Ishikawa (cell line): ENCODE measurements around the gene USP43.
A peak's percentile ranks its signal among the peaks of the same experiment; 100 is the strongest.

Experiments used
- CEBPB ChIP-seq: IDR thresholded peaks from 2 replicates; pipeline ENCODE4 v1.6.1; 2012
- CREB1 ChIP-seq: IDR thresholded peaks from 2 replicates; pipeline ENCODE4 v1.6.1; 2012; ENCODE audit warnings: low read depth
- EGR1 ChIP-seq: IDR thresholded peaks from 2 replicates; pipeline ENCODE4 v1.6.1; 2012
- EP300 ChIP-seq: IDR thresholded peaks from 2 replicates; pipeline ENCODE4 v1.6.1; 2012; ENCODE audit warnings: borderline replicate concordance
- FOXM1 ChIP-seq: IDR thresholded peaks from 2 replicates; pipeline ENCODE4 v1.6.1; 2012; ENCODE audit warnings: low read depth, borderline replicate concordance
- NFIC ChIP-seq: IDR thresholded peaks from 2 replicates; pipeline ENCODE4 v1.6.1; 2012
- RAD21 ChIP-seq: IDR thresholded peaks from 2 replicates; pipeline ENCODE4 v1.6.1; 2012; ENCODE audit warnings: low read depth
- TAF1 ChIP-seq: IDR thresholded peaks from 2 replicates; pipeline ENCODE4 v1.6.1; 2012; ENCODE audit warnings: low read depth, mild to moderate bottlenecking
- TCF12 ChIP-seq: IDR thresholded peaks from 2 replicates; pipeline ENCODE4 v1.6.1; 2012; ENCODE audit warnings: low read depth
- TEAD4 ChIP-seq: IDR thresholded peaks from 2 replicates; pipeline ENCODE4 v1.6.1; 2012
- YY1 ChIP-seq: IDR thresholded peaks from 2 replicates; pipeline ENCODE4 v1.6.1; 2012; ENCODE audit warnings: low read depth
- ZBTB7A ChIP-seq: IDR thresholded peaks from 2 replicates; pipeline ENCODE4 v1.6.1; 2012; ENCODE audit warnings: low read depth
- TF ChIP-seq, protein P1 (sequence below): IDR thresholded peaks from 2 replicates; pipeline ENCODE4 v1.6.1; 2012
- TF ChIP-seq, protein P2 (sequence below): IDR thresholded peaks from 2 replicates; pipeline ENCODE4 v1.6.1; 2012
- TF ChIP-seq, protein P3 (sequence below): IDR thresholded peaks from 2 replicates; pipeline ENCODE4 v1.6.1; 2012; ENCODE audit warnings: low read depth, mild to moderate bottlenecking

The USP43 gene

DNA sequence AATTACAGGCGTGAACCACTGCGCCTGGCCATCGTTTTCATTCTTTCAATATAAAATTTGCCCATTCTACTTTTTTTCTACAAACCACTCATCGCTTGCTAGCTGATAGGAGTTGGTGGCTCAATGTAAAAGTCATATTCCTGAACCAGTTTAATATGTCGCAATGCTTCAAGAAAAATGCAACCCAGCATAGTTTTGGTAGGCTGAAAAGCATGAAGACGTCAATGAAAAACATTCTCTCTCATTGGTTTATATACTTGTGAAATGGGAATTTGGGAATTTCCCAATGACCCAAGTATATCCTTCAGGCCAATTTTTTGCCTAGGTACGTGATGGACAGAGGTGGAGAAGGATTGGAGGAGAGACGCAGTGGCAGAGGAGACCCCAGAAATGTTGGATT, 26.9 kb downstream of the USP43 start:
- TF ChIP-seq EGR1 (no peak), TCF12 (no peak)

DNA sequence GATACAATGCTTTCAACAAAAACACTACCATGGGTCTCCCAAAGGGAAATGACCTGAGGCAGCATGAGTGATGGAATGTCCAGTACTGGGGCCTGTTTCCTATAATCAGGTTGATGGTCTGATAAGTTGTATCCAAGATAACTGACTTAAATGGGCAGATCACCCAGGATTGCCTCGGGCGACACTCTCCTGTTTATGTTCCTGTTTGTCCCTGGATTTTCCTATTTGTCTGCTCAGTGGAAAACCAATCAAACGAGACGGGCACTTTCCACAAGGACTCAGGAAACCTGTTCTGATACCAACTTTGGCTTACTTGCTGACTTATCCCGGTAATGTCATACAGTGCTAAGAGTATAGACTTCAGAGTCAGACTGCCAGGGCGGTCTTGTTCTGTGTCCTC, 27.4 kb downstream of the USP43 start:
- TF ChIP-seq YY1 (no peak), EP300 (no peak)
- TF ChIP-seq, protein P1, sequence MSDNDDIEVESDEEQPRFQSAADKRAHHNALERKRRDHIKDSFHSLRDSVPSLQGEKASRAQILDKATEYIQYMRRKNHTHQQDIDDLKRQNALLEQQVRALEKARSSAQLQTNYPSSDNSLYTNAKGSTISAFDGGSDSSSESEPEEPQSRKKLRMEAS, result no peak

DNA sequence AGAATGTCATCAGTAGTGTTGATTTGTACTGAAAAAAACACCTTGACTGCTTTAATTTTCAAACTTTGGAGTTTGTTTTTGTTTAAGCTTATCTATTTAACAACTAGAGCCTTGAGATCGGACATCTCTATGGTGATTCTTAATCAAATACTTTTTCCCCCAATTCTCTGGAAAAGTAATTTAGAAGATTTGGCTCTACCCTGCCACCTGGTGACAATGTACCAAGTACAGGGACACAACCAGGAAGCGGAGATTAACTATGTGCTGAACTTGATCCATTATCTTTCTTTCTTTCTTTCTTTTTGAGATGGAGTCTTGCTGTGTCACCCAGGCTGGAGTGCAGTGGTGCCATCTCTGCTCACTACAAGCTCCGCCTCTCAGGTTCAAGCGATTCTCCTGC, 30.8 kb downstream of the USP43 start:
- TF ChIP-seq RAD21 (peak; percentile 20; the same call in 1 of the 2 replicates), FOXM1 (no peak)

DNA sequence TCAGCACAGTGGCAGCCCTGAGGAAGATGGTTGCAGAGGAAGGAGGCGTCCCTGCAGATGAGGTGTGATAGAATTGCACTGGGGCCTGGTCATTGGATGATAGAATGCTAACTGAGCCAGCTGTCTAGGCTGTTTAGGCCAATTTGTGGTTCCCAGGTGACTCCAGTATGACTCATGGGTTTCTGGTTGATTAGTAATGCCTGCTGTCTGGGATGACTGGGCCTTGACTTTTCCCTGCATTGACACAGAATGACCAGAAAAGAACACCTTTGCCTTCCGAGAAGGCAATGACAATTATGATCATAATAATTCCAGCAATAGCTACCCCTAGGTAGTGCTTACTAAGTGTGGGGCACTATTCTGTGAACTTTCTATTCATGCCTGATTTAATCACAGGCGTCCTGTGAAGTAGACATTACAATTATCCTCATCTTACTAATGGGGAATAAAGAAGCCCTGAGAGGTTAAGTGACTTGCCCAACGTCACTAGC, 31.5 kb downstream of the USP43 start:
- no peak for TF ChIP-seq TEAD4
- TF ChIP-seq ZBTB7A, result no peak
- TF ChIP-seq TAF1, result no peak
- TF ChIP-seq EP300, result peak; percentile 14; the same call in 1 of the 2 replicates
- TF ChIP-seq YY1, result no peak
- TF ChIP-seq CREB1, result no peak
- TF ChIP-seq, protein P2, sequence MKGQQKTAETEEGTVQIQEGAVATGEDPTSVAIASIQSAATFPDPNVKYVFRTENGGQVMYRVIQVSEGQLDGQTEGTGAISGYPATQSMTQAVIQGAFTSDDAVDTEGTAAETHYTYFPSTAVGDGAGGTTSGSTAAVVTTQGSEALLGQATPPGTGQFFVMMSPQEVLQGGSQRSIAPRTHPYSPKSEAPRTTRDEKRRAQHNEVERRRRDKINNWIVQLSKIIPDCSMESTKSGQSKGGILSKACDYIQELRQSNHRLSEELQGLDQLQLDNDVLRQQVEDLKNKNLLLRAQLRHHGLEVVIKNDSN, result no peak
- TF ChIP-seq TCF12, result 0 out of 2 replicates have a peak, but pooled peaks have one; percentile 18
- no peak for TF ChIP-seq EGR1
- TF ChIP-seq, protein P3, sequence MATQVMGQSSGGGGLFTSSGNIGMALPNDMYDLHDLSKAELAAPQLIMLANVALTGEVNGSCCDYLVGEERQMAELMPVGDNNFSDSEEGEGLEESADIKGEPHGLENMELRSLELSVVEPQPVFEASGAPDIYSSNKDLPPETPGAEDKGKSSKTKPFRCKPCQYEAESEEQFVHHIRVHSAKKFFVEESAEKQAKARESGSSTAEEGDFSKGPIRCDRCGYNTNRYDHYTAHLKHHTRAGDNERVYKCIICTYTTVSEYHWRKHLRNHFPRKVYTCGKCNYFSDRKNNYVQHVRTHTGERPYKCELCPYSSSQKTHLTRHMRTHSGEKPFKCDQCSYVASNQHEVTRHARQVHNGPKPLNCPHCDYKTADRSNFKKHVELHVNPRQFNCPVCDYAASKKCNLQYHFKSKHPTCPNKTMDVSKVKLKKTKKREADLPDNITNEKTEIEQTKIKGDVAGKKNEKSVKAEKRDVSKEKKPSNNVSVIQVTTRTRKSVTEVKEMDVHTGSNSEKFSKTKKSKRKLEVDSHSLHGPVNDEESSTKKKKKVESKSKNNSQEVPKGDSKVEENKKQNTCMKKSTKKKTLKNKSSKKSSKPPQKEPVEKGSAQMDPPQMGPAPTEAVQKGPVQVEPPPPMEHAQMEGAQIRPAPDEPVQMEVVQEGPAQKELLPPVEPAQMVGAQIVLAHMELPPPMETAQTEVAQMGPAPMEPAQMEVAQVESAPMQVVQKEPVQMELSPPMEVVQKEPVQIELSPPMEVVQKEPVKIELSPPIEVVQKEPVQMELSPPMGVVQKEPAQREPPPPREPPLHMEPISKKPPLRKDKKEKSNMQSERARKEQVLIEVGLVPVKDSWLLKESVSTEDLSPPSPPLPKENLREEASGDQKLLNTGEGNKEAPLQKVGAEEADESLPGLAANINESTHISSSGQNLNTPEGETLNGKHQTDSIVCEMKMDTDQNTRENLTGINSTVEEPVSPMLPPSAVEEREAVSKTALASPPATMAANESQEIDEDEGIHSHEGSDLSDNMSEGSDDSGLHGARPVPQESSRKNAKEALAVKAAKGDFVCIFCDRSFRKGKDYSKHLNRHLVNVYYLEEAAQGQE, result no peak
- no peak for TF ChIP-seq FOXM1
- no peak for TF ChIP-seq NFIC
- TF ChIP-seq RAD21, result no peak
- TF ChIP-seq, protein P1, result 0 out of 2 replicates have a peak, but pooled peaks have one; percentile 24
- TF ChIP-seq CEBPB, result no peak

DNA sequence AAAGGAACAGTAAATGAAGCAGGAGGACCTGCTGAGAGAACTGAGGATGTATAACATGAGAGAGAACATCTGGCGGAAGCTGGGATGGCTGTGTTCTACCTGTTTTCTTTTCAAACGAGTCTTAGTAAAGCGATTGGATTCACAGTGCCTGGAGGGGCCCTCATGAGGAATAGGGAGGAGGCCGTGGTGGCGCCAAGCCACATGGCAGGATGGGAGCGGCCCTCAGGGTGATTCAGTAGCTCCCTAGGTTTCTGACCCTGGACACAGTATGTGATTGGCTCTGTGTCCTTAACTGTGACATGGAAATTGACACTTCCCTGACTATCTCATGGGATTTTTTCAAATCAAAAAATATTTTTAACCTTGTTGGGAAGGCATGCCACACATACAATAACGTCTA, 32.1 kb downstream of the USP43 start:
- TF ChIP-seq, protein P2, result no peak
- TF ChIP-seq, protein P3, result no peak
- TF ChIP-seq EP300, result no peak
- no peak for TF ChIP-seq RAD21
- no peak for TF ChIP-seq ZBTB7A
- no peak for TF ChIP-seq NFIC
- no peak for TF ChIP-seq EGR1
- TF ChIP-seq CREB1, result no peak
- TF ChIP-seq, protein P1, result no peak
- TF ChIP-seq CEBPB, result no peak
- no peak for TF ChIP-seq YY1
- TF ChIP-seq TCF12, result no peak
- no peak for TF ChIP-seq TAF1
- no peak for TF ChIP-seq TEAD4
- no peak for TF ChIP-seq FOXM1

DNA sequence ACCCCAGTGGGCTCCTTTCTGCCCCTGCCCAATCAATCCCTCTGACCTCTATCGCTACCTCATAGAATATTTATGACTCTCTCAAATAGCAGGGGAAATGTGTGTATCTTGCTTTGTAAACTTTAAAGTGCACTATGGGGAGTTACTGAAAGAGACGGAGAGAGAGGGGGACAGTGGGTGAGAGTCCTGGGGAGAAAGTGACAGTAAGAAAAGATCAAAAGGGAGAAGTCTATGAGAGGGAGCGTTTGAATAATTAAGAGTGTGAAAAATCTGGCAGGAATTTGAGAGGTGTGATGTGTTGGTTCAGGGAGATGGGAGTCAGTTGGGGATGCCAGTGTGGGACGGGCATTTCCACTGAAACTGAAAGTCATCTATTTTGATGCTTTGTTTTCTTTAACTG, 32.6 kb downstream of the USP43 start:
- TF ChIP-seq TEAD4 (no peak), CREB1 (no peak), RAD21 (no peak), EGR1 (no peak)
